PFSK-1 (cell line): Measurements from ENCODE around the gene ZNF280B.

Source experiments
- FOXP2 ChIP-seq: optimal IDR thresholded peaks from 2 replicates; pipeline ENCODE3; 2011; ENCODE audit warnings: borderline replicate concordance, control low read depth, inconsistent platforms; ENCODE audit not compliant: insufficient read depth; ENCODE audit errors: extremely low read length, extremely low read depth
- POLR2AphosphoS5 ChIP-seq: IDR thresholded peaks from 2 replicates; pipeline ENCODE4 v1.6.1; 2012; ENCODE audit warnings: low read depth, mild to moderate bottlenecking, control low read depth, low read length, moderate library complexity
- SIN3A ChIP-seq: IDR thresholded peaks from 2 replicates; pipeline ENCODE4 v1.6.1; 2012; ENCODE audit warnings: mild to moderate bottlenecking, low read length, moderate library complexity, borderline replicate concordance; ENCODE audit not compliant: insufficient read depth
- TAF1 ChIP-seq: IDR thresholded peaks from 2 replicates; pipeline ENCODE4 v1.6.1; 2012; ENCODE audit warnings: low read length, control low read depth, borderline replicate concordance; ENCODE audit not compliant: insufficient read depth
- TF ChIP-seq, protein P1 (sequence below), 2 experiments: IDR thresholded peaks; 2 replicates each; pipeline versions ENCODE4 v1.6.1 to v1.8.0; 2011 to 2012; ENCODE audit warnings: low read depth in 2 of 2, low read length in 2 of 2, control low read depth in 1 of 2, inconsistent platforms in 1 of 2, mild to moderate bottlenecking in 1 of 2, moderate library complexity in 1 of 2; ENCODE audit not compliant: insufficient read depth in 1 of 2

Gene ZNF280B

DNA sequence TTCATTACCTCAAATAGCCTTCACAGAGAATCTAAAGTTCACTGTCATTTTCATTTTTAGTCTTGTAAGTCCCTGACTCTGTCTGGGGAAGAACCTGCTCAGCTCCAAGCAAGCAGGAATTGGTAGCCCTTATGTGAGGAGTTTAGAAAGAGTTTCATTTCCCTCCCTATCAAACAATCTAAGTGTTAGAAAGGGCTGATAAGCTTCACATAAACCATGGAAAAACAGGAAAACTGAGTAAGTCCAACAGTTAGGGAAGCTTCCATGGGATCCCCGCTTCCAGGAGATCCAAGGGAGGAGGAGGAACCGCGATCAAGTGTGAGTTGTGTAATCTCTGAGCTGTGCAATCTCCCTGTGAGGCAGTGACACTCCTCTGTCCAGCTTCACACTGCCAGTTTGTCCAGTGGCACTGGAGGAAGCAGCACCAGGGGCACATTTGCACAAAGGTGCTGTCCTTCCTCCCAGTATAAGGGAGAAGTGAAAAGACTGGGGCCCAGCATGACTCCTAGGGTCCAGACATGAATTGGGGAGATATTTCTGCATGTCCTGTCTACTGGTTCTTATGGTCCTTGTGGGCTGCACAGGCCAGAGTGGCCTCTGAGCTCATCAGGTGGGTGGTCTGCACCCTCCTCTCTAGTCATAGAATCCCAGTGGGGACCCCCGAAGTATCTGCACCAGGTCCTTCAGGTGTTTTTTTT is 46.2 kb upstream of the ZNF280B start:
- TF ChIP-seq POLR2AphosphoS5, result no peak
- TF ChIP-seq FOXP2, result no peak
- no peak for TF ChIP-seq SIN3A
- no peak for TF ChIP-seq TAF1
- TF ChIP-seq, protein P1, sequence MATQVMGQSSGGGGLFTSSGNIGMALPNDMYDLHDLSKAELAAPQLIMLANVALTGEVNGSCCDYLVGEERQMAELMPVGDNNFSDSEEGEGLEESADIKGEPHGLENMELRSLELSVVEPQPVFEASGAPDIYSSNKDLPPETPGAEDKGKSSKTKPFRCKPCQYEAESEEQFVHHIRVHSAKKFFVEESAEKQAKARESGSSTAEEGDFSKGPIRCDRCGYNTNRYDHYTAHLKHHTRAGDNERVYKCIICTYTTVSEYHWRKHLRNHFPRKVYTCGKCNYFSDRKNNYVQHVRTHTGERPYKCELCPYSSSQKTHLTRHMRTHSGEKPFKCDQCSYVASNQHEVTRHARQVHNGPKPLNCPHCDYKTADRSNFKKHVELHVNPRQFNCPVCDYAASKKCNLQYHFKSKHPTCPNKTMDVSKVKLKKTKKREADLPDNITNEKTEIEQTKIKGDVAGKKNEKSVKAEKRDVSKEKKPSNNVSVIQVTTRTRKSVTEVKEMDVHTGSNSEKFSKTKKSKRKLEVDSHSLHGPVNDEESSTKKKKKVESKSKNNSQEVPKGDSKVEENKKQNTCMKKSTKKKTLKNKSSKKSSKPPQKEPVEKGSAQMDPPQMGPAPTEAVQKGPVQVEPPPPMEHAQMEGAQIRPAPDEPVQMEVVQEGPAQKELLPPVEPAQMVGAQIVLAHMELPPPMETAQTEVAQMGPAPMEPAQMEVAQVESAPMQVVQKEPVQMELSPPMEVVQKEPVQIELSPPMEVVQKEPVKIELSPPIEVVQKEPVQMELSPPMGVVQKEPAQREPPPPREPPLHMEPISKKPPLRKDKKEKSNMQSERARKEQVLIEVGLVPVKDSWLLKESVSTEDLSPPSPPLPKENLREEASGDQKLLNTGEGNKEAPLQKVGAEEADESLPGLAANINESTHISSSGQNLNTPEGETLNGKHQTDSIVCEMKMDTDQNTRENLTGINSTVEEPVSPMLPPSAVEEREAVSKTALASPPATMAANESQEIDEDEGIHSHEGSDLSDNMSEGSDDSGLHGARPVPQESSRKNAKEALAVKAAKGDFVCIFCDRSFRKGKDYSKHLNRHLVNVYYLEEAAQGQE (IDR thresholded peaks at IDR 0.05; ENCODE audit: insufficient read depth in 1 of 2, low read depth in 2 of 2, low read length in 2 of 2), result no peak

DNA sequence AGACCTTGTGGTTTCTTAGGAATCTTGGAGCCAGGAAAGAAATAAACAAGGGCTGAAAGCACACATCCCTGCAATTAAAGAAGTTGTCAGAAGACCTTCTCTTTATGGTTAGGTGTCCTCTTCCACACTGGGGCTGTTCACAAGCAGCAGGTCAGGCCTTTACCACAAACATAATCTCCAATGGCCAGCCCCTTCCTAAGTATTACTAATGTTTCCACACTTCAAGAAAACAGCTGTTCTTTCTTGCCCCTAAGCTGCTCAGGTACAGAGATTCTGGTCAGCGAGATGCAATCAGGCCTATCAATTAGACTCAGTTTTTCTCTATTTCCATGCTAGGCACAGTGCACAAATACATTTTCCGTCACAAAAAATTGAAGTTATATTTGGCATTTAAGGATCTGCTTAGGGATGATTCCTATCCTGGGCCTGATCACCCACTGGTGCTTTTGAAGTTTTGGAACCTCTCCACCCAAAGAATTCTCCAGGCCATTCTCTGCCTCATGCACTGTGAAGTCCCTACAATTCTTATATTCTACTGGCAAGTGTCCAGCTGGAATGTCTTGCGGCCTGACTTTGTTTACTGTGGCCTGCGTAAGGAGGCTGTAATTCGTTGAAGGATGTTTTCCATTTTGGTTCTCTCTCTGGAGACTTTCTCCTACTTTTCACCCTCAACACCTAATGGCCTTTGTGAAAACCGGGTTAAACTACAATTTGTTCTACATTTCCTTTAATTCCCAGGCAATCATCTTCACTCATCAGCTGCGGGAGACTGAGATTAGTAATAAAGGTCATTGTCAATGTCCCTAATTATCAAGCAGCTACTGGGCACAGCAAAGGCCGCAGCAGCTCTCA is 45.4 kb upstream of the ZNF280B start:
- TF ChIP-seq POLR2AphosphoS5, result no peak
- TF ChIP-seq SIN3A, result no peak
- TF ChIP-seq, protein P1 (IDR thresholded peaks at IDR 0.05; ENCODE audit: insufficient read depth in 1 of 2, low read depth in 2 of 2, low read length in 2 of 2), result no peak
- no peak for TF ChIP-seq TAF1
- no peak for TF ChIP-seq FOXP2

DNA sequence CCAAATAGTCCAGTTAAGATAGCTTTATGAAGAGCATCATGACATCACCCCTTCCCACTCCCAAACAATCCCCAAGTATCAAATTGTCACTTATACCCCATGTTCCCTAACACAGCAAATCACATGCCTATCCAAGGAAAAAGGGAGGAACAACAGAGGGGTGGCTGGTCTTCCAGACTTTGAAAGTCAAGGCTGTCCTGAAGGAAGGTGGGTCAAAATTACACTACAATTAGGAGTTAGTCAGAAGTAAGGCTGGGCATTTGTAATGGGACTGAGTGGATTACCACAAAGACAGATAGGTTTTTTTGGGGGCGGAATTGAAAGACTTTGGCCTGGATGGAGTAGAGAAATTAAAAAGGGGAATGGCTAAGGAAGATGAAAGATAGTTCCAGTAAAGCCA is 44.6 kb upstream of the ZNF280B start:
- TF ChIP-seq, protein P1 (IDR thresholded peaks at IDR 0.05; ENCODE audit: insufficient read depth in 1 of 2, low read depth in 2 of 2, low read length in 2 of 2), result no peak
- no peak for TF ChIP-seq TAF1
- no peak for TF ChIP-seq SIN3A
- TF ChIP-seq FOXP2, result no peak
- TF ChIP-seq POLR2AphosphoS5, result no peak

DNA sequence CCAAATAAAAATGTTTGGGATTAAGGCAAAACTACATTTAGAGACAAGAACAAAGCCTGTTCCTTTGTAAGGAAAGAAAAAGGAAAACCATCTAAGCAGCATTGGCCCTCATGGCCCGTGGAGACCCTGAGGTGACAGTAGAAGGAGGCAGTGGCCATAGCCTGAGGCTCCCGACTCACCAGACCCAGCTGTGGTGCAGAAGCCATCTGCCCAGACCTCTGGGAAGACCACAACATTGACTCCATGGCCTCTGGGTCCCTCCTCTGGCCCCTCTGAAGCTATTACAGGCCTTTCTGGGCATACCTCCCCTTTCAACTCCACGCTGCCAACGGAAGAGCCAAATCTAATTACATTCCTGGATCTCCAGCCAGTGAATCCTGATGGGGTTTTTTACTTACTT is 44.1 kb upstream of the ZNF280B start:
- TF ChIP-seq, protein P1 (IDR thresholded peaks at IDR 0.05; ENCODE audit: insufficient read depth in 1 of 2, low read depth in 2 of 2, low read length in 2 of 2), result no peak
- TF ChIP-seq FOXP2, result no peak
- TF ChIP-seq TAF1, result no peak
- TF ChIP-seq SIN3A, result no peak
- no peak for TF ChIP-seq POLR2AphosphoS5
